Esophagus squamous epithelium (tissue), 4 donors: ENCODE results near the gene KDM4C.

ENCODE experiments used
- CTCF ChIP-seq, 6 experiments: fragments of 450-650 bp in 4 of 6; fragments of 200-600 bp in 2 of 6; sonication (generic) in 2 of 6; IDR thresholded peaks; one replicate each; pipeline ENCODE4 v1.5.1; 2016 to 2019; ENCODE audit warnings: antibody characterized with exemption in 6 of 6, mild to moderate bottlenecking in 4 of 6, moderate library complexity in 4 of 6
- POLR2A ChIP-seq, 4 donors: fragments of 450-650 bp; IDR thresholded peaks; one replicate each; pipeline ENCODE4 v1.6.1; 2017; ENCODE audit warnings: antibody characterized with exemption in 4 of 4, mild to moderate bottlenecking in 4 of 4, moderate library complexity in 3 of 4

- TF ChIP-seq CTCF (IDR thresholded peaks at IDR 0.05): no peak
- TF ChIP-seq POLR2A (IDR thresholded peaks at IDR 0.05): no peak
Observed at GRCh38 chr9:7148243-7148765, 390.5 kb downstream of the KDM4C start.
